HG03135 (cell line): ENCODE measurements around the gene AVPR1B.

Experiments used
- ATAC-seq: cut with Tn5 transposase; IDR thresholded peaks from one replicate; pipeline ENCODE4 v1.9.1; 2021; ENCODE audit warnings: mild to moderate bottlenecking, moderate library complexity; ENCODE audit not compliant: unreplicated experiment

Gene AVPR1B

DNA sequence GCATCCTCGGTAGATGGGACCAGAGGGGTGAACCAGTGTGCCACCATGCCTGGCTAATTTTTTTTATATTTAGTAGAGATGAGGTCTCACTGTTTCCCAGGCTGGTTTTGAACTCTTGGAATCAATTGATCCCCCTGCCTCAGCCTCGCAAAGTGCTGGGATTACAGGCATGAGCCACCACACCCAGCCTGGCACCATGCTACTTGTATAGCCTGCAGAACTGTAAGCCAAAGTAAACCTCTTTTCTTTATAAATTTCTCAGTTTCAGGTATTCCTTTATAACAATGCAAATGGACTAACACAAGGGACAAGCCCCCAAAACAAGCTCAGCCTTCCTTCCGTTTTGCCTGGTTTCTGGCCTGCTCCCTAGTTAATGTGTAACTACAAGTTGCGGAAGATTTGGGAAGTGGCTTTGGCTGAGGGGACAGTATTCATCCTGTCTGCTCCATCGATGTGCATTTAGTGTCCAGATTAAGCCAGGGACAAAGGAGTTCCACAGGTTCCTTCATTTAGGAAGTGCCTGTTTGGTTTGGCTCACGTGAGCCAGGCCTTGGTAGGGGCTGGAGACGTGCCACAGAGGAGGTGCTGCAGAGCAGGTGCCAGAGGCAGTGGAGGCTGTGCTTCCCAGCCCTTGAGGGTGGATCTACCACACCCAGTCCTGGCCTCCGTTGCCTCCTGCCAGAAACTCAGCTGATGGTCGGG, 4.4 kb downstream of the AVPR1B start:
- ATAC-seq, result no peak

- ATAC-seq, result no peak
These were observed 5.8 kb downstream of the AVPR1B start for GRCh38 chr1:206111271-206111927.

- ATAC-seq, result no peak
These were observed 6.4 kb downstream of the AVPR1B start for GRCh38 chr1:206110820-206111219.

DNA sequence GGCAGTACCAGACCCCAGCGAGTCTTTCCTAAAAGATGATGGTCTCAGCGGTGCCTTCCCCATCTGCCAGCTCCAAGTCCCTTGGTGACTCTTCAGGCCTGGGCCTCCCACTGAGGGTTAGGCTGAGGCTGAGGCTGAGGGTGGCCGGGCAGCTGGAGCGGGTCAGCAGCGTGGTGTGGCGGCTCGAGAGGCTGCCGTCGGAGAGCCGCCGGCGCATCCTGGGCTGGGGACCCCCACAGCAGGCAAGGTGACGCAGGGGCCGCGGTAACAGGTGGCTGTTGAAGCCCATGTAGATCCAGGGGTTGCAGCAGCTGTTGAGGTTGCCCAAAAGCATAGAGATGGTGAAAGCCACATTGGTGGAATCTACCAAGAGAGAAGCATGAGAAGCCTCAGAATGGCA, 7.0 kb downstream of the AVPR1B start:
- no peak for ATAC-seq

- no peak for ATAC-seq
These were observed 7.5 kb downstream of the AVPR1B start for GRCh38 chr1:206109718-206110117.

DNA sequence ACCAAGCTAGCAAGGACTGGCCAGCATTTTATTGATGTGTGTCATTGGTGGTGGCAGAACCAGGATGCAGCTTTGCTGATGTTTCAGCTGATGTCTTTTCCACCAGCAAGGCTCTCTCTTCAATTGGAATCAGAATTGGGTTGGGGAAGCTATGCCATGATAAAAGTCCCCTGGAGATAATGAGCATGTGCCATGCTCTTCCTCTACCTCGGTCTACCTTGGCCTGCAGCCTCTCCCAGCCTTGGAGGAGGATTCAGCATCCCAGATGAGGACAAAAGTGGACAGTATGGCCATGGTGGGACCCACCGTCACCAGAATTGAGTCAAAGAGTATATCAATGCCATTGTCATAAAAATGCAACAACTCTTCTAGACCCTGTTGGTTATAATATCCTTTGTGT, 8.6 kb downstream of the AVPR1B start:
- ATAC-seq, result no peak

- no peak for ATAC-seq
These were observed 10.0 kb downstream of the AVPR1B start for GRCh38 chr1:206107168-206107544.

- peak; percentile 59 for ATAC-seq
These were observed 10.6 kb downstream of the AVPR1B start for GRCh38 chr1:206106328-206107167.

DNA sequence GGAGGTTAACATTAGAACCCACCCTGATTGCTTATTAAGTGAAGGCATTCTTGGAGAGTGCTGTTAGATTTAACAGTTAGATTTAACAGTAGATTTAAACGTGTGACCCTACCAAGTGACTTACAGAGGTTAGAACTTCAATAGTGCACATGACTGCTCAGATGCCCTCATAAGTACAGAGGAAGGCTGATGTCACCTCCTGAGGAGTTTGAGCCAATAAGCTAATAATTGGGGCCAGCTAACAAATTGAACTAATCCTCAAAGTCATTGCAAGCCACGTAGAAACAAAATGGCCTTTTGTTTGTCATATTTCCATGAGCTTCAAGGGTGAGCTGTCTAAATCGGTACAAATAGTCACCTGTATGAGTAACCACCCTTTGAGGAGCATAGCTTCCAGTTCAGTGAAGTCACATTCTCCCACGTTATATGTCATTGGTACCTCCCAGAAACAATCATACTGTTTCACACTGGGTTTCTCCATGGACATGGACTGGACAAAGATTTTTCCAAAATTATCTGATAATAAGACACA, 11.7 kb downstream of the AVPR1B start:
- ATAC-seq, result no peak

DNA sequence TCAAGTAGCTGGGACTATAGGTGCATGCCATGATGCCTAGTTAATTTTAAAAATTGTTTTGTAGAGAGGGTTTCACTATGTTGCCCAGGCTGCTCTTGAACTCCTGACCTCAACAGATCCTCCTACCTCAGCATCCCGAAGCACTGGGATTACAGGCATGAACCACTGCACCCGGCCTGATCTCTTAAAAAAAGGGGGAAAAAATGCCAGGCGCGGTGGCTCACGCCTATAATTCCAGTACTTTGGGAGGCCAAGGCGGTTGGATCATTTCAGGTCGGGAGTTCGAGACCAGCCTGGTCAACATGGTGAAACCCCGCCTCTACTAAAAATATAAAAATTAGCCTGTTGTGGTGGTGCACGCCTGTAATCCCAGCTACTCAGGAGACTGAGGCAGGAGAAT, 13.2 kb downstream of the AVPR1B start:
- ATAC-seq, result no peak

DNA sequence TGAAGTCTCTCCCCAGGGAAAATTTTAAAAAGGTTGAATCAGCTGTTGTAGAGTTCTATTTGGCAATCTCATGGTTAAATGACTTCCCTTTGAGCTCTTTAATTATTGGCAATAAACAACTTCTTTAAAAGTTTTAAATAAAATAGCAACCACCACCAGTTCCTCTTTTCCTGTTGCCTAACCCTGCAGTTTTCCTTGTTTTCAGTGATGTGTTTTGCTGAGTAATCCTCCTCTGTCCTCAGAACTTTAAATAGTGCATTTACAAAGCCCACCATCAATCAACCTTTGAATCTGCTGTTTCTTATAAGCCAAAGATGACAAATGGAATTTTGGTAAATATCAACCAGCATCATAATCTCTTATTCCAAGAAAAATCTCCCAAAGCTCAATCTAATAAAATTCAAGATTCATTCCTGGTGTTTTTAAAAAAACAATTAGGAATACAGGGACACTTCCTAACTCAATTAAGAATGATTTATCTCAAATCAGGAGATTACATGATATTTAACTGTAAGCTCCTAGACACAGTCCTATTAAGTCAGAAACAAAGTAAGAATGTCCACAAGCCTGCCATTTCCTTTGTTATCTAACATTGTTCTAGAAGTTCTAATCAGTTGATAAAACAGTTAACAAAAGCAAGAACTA, 14.8 kb downstream of the AVPR1B start:
- ATAC-seq, result no peak

GRCh38 chr1:206101351-206102045, 15.7 kb downstream of the AVPR1B start:
- no peak for ATAC-seq

DNA sequence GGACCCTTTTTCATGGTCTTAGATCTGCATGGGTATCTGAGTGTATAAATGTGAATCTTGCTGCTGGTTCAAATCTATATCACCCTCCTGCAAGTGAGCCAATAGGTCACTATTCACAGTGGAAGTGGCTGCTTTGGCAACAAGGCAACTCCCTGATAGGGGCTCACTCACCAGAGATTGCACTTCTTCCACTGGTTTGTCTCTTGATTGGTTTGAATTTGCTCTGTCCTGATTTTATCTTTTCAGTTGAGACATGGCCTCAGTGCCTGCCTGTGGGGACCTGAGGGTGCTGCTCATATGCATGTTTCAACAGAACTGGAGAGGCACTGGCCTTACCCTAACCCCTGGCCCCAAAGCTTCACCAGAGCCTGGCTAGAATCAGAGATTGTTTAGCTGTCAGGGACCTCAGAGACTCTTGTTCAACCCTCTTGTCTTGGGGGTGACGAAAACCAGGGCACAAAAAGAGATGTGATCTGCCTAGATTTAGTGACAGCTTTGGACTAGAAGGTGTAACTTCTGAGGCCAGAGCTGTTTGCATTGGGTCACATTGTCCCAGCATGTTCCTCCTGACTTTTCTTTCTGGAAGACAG, 16.9 kb downstream of the AVPR1B start:
- ATAC-seq, result no peak

DNA sequence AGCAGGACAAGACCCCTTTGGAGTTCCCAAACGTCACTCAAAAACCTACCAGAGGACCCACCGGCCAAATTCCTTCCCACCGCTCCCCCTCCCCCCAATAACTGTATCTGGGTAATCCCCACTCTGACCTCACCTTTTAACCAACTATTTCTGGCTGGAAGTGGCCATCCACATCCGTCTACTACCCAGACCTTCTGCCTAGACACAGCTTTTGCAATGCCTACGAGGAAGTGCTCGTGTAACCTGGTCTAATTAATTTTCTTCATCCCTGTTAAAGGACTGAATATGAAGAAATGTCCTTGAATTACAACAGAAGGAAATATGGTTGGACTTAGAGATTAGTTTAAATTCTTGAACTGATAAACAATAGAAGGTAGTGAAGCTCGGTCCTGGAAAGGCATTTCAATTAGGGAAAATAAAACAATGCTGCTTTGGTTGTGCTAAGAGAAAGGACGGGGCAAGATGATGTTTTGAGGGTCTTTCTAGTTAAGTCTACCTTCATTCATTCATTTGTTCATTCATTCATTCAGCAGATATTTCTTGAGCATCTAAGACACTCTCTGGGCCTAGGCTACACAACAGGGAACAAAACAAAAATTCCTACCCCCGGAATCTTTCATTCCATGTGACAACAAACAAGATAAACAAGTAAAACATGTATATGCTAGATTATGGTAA, 18.8 kb downstream of the AVPR1B start:
- no peak for ATAC-seq

- no peak for ATAC-seq
These were observed 19.8 kb downstream of the AVPR1B start for GRCh38 chr1:206097381-206097780.

DNA sequence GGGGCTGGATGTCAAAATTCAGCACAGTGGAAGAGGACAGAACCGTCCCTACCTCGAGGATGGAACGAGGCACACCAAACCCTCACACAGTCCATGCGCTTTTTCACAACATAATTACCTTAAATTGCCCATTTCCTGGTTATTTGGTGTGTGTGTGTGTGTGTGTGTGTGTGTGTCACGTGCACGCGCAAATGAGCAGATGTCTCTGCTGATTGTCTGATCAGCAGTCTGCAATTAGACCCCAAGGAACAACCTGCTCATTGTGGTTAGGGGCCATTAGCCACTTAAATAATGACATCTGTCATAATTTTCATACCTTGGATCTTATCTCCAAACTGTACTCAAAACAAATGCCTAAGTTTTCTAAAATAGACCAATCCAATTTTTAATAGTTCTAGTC, 23.2 kb downstream of the AVPR1B start:
- ATAC-seq, result no peak

GRCh38 chr1:206089341-206089740, 27.8 kb downstream of the AVPR1B start:
- no peak for ATAC-seq

DNA sequence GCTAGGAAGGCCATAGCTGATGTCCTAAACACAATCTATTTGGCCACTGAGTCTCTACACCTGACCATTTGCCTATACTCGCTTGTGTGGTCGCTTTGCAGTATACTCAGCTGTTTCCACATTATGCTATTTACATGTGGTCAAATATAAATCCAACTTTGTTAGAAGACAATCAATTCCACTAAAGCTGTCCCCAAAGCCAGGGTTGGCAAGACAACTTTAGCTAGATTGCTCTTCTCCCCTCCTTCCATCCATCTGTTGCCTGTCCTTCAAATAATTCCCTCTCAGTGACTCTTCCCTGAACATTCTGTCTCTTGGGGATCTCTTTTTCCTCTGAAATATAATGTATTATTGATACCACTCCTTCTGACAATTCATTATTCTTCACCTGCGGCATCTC, 30.1 kb downstream of the AVPR1B start:
- no peak for ATAC-seq

GRCh38 chr1:206083750-206084149, 33.4 kb downstream of the AVPR1B start:
- ATAC-seq, result no peak
